Fibroblast of lung (primary cell): ENCODE results near the gene MAPKAP1.

Experiments
- EZH2 ChIP-seq: IDR thresholded peaks from 2 replicates; pipeline ENCODE4 v1.5.1; 2012; ENCODE audit warnings: low read length, control low read depth, mild to moderate bottlenecking; ENCODE audit errors: missing control alignments
- TF ChIP-seq, protein P1 (sequence below), 2 donors: IDR thresholded peaks in 1 of 2; conservative IDR thresholded peaks in 1 of 2; 1 replicate in 1 of 2; 2 replicates in 1 of 2; pipeline ENCODE4 v1.5.1; 2011 to 2012; ENCODE audit warnings: low read length in 2 of 2, control low read depth in 1 of 2, inconsistent platforms in 1 of 2, low read depth in 1 of 2, mild to moderate bottlenecking in 1 of 2

DNA sequence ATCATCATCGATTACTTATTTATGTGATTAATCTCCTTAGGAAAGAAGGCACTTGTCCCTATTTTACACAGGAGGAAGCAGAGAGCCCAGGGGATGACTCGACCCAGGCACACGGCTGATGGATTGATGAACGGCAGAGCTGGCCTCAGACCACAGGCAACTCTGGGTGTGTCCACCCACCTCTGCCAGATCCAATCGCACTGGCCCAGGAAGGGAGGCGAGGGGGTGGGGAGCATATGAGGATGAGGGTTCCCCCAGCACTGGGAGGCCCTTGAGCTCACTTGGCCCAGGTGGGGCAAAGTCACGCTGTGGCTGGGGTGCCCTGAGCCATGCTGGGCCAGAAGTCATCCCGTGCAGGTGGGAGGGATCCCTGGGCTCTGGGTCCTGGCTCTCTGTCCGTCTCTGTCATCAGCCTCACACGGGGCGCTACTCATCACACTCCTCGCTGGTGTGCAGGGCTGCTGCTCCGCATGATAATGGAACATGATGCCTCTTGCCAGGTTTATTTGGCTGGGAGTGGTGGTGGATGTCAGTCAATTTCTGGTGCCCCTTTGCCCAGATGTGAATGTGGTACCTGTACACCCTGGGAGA is 285.3 kb downstream of the MAPKAP1 start:
- TF ChIP-seq, protein P1, sequence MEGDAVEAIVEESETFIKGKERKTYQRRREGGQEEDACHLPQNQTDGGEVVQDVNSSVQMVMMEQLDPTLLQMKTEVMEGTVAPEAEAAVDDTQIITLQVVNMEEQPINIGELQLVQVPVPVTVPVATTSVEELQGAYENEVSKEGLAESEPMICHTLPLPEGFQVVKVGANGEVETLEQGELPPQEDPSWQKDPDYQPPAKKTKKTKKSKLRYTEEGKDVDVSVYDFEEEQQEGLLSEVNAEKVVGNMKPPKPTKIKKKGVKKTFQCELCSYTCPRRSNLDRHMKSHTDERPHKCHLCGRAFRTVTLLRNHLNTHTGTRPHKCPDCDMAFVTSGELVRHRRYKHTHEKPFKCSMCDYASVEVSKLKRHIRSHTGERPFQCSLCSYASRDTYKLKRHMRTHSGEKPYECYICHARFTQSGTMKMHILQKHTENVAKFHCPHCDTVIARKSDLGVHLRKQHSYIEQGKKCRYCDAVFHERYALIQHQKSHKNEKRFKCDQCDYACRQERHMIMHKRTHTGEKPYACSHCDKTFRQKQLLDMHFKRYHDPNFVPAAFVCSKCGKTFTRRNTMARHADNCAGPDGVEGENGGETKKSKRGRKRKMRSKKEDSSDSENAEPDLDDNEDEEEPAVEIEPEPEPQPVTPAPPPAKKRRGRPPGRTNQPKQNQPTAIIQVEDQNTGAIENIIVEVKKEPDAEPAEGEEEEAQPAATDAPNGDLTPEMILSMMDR (conservative IDR thresholded peaks at IDR 0.05 in 1 of 2, IDR thresholded peaks at IDR 0.05 in 1 of 2; ENCODE audit: low read depth in 1 of 2, low read length in 2 of 2), result no peak
- TF ChIP-seq EZH2, result no peak
